NCI-H460 (cell line): Measurements from ENCODE around the gene PBX3. TPM values are rescaled to one million over a fixed set of nuclear protein-coding genes. Genes with fewer than 3 reads are reported as not detected.

ENCODE experiments used
- DNase-seq: peaks from one replicate; pipeline ENCODE4 v3.0.0-alpha.2; 2016; ENCODE audit warnings: low read depth; ENCODE audit errors: extremely low read depth
- total RNA-seq: library from RNA; depleted of rRNA; stranded (reverse); fragments of >200 nt; shearing (Covaris generic); gene quantifications from 2 replicates; pipeline ENCODE4 v1.2.3, GENCODE V29; 2014

The PBX3 gene
- total RNA-seq, 1 experiment from 2014 or later, result 12.5 TPM

- no peak for DNase-seq
Observed at GRCh38 chr9:125748446-125749099, 1.4 kb downstream of the PBX3 start.

- no peak for DNase-seq
Observed at GRCh38 chr9:125749287-125749935, 2.2 kb downstream of the PBX3 start.

GRCh38 chr9:125749951-125750626, 2.9 kb downstream of the PBX3 start:
- no peak for DNase-seq

- no peak for DNase-seq
Observed at GRCh38 chr9:125750627-125751011, 3.4 kb downstream of the PBX3 start.

GRCh38 chr9:125752070-125752628, 5.0 kb downstream of the PBX3 start:
- no peak for DNase-seq

- DNase-seq, result no peak
Observed at GRCh38 chr9:125754096-125754495, 6.9 kb downstream of the PBX3 start.

GRCh38 chr9:125755340-125755739, 8.2 kb downstream of the PBX3 start:
- no peak for DNase-seq

- DNase-seq, result no peak
Observed at GRCh38 chr9:125756518-125756917, 9.3 kb downstream of the PBX3 start.

- no peak for DNase-seq
Observed at GRCh38 chr9:125757834-125758233, 10.7 kb downstream of the PBX3 start.

GRCh38 chr9:125758986-125759763, 12.0 kb downstream of the PBX3 start:
- DNase-seq, result no peak

- no peak for DNase-seq
Observed at GRCh38 chr9:125759764-125760129, 12.6 kb downstream of the PBX3 start.

GRCh38 chr9:125760537-125760936, 13.4 kb downstream of the PBX3 start:
- no peak for DNase-seq

- no peak for DNase-seq
Observed at GRCh38 chr9:125761676-125762450, 14.7 kb downstream of the PBX3 start.

- DNase-seq, result no peak
Observed at GRCh38 chr9:125763394-125763801, 16.2 kb downstream of the PBX3 start.

GRCh38 chr9:125764198-125764597, 17.0 kb downstream of the PBX3 start:
- no peak for DNase-seq

- no peak for DNase-seq
Observed at GRCh38 chr9:125766468-125767221, 19.5 kb downstream of the PBX3 start.

- DNase-seq, result no peak
Observed at GRCh38 chr9:125767349-125767748, 20.2 kb downstream of the PBX3 start.

GRCh38 chr9:125768803-125769202, 21.6 kb downstream of the PBX3 start:
- no peak for DNase-seq

GRCh38 chr9:125771037-125771436, 23.9 kb downstream of the PBX3 start:
- no peak for DNase-seq
